Mammary epithelial cell (primary cell): ENCODE results near the gene PLEKHM3.

Source experiments
- EZH2 ChIP-seq: IDR thresholded peaks from 2 replicates; pipeline ENCODE4 v1.6.1; 2012; ENCODE audit warnings: low read length, inconsistent platforms, borderline replicate concordance
- TF ChIP-seq, protein P1 (sequence below), 2 donors: IDR thresholded peaks in 1 of 2; conservative IDR thresholded peaks in 1 of 2; 2 replicates each; pipeline ENCODE4 v1.5.1; 2011 to 2012; ENCODE audit warnings: inconsistent platforms in 2 of 2, low read length in 2 of 2, mild to moderate bottlenecking in 2 of 2, control low read depth in 1 of 2, low read depth in 1 of 2; ENCODE audit not compliant: insufficient read depth in 1 of 2; ENCODE audit errors: extremely low read depth in 1 of 2

DNA sequence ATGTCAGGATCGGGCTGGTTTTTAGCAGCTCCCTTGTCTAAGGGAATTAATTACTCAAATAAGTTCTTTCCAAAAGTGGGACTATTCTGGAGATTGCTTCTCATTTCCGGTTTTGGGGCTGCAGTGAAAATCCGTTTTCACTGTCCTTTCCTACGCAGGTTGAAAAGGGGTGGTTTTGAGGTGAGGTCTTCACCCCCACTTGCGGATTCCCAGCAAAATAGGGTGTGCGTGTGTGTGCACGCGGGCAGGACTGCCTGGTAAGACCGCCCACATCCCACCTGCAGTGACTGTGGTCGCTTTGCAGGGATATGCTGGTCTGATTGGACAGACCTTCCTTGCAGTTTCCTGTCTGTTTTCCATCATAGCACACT is 472 bp upstream of the PLEKHM3 start:
- TF ChIP-seq, protein P1, sequence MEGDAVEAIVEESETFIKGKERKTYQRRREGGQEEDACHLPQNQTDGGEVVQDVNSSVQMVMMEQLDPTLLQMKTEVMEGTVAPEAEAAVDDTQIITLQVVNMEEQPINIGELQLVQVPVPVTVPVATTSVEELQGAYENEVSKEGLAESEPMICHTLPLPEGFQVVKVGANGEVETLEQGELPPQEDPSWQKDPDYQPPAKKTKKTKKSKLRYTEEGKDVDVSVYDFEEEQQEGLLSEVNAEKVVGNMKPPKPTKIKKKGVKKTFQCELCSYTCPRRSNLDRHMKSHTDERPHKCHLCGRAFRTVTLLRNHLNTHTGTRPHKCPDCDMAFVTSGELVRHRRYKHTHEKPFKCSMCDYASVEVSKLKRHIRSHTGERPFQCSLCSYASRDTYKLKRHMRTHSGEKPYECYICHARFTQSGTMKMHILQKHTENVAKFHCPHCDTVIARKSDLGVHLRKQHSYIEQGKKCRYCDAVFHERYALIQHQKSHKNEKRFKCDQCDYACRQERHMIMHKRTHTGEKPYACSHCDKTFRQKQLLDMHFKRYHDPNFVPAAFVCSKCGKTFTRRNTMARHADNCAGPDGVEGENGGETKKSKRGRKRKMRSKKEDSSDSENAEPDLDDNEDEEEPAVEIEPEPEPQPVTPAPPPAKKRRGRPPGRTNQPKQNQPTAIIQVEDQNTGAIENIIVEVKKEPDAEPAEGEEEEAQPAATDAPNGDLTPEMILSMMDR (conservative IDR thresholded peaks at IDR 0.05 in 1 of 2, IDR thresholded peaks at IDR 0.05 in 1 of 2; ENCODE audit: extremely low read depth in 1 of 2, insufficient read depth in 1 of 2, low read depth in 1 of 2, low read length in 2 of 2), result no peak
- no peak for TF ChIP-seq EZH2
